ENCODE measurements around the gene KCNJ15. TPM values are rescaled to one million over a fixed set of nuclear protein-coding genes. Genes with fewer than 3 reads are reported as not detected.

KCNJ15 gene
- total and polyA plus RNA-seq, 2 donors (not counting 1 experiment from before 2014, with no cell fraction given) = not detected

- no peak overlapping the region for H3K4me3 Mint-ChIP-seq
- H3K79me2 ChIP-seq (ENCODE audit: control insufficient read depth, insufficient read depth, low read length) = no peaks in the 10 kb centered on the region
- no peak overlapping the region for H3K27ac Mint-ChIP-seq
- WGBS (ENCODE audit: insufficient coverage) = 90% methylated on average over 1 of the region's 5 CpGs
- H3K36me3 ChIP-seq (replicated peaks in 1 of 2; ENCODE audit: control extremely low read depth in 1 of 2, control insufficient read depth in 1 of 2, extremely low read depth in 1 of 2, insufficient read depth in 2 of 2, low read length in 1 of 2) = no peaks in the 10 kb centered on the region
- no peaks in the 10 kb centered on the region for H3K9me3 ChIP-seq (ENCODE audit: control extremely low read depth in 1 of 3, control insufficient read depth in 2 of 3, insufficient read depth in 1 of 3, low read length in 2 of 3)
- no peak overlapping the region for H3K4me2 ChIP-seq (replicated peaks; ENCODE audit: low read depth, low read length, poor library complexity, severe bottlenecking)
- no peaks in the 10 kb centered on the region for H3K4me1 ChIP-seq (ENCODE audit: control insufficient read depth in 2 of 2, insufficient read depth in 2 of 2, low read length in 2 of 2)
- no peaks in the 10 kb centered on the region for H4K20me1 ChIP-seq (ENCODE audit: control insufficient read depth, insufficient read depth, low read length, poor library complexity, severe bottlenecking)
- H2AFZ ChIP-seq (ENCODE audit: insufficient read depth, low read depth, low read length, poor library complexity, severe bottlenecking) = no peak overlapping the region
- H3K27ac ChIP-seq (ENCODE audit: low read length in 2 of 2) = no peak overlapping the region
- TF ChIP-seq EZH2 (IDR thresholded peaks at IDR 0.05; ENCODE audit: borderline replicate concordance, insufficient read depth, low read depth, low read length, poor library complexity, severe bottlenecking) = no peak
- TF ChIP-seq CTCF (IDR thresholded peaks at IDR 0.05) = no peak
- DNase-seq = no peak
- no peak for ATAC-seq (ENCODE audit: low read depth)
- H3K4me3 ChIP-seq (ENCODE audit: control extremely low read depth in 1 of 5, extremely low read depth in 1 of 5, insufficient read depth in 1 of 5, low read depth in 2 of 5, low read length in 4 of 5) = no peak overlapping the region
- H3K27me3 Mint-ChIP-seq = peaks cover 6% of the 10 kb centered on the region
- ChIA-PET POLR2A (no interaction called here), CTCF (no interaction called here)
- H3K9ac ChIP-seq (ENCODE audit: low read length) = no peak overlapping the region
- H3K9me3 Mint-ChIP-seq (ENCODE audit: insufficient read depth) = peaks cover 2% of the 10 kb centered on the region
- no peaks in the 10 kb centered on the region for H3K27me3 ChIP-seq (replicated peaks in 1 of 4; ENCODE audit: control extremely low read depth in 1 of 4, control insufficient read depth in 3 of 4, insufficient read depth in 4 of 4, low read length in 3 of 4)
- intact Hi-C loops (cut with micrococcal nuclease) = no loop called here
- H3K4me1 Mint-ChIP-seq = no peaks in the 10 kb centered on the region
Measured at GRCh38 chr21:38267991-38268863, 11.4 kb downstream of the KCNJ15 start.

DNA sequence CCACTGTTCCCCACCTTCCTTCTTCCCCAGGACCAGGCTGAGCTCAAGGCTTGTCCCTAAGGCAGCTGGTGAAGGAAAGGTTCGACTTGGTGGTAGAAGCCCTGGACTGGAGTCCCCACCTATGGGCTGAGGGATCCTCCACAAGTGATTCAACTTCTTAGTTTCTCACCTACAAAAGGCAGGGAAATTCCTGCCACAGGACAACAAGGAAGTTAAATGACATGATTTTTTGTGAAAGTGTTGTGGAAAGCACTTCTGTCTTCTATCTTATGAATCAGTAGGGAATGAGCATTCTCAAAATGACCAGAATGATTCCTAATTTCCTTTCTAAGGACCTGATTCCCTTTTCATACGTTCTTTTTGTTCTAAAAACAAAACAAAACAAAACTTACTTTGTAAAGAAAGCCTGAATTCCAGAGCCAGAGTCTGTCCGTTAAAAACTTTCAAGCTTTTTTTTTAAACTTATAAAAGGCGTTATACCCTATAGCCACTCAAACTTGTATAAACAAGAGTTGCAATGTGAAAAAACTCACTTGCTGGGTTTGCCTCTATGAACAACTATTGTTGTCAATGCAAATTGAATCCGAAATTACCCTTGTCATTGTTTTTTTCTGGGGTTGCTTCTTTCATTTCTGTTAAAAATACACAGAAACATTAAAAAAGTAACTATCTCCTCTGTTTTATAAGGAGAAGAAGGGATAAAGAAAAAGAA is 12.2 kb downstream of the KCNJ15 start:
- Histone ChIP-seq H3K4me2 (replicated peaks; ENCODE audit: low read depth, low read length, poor library complexity, severe bottlenecking) (no peak overlapping the region), H4K20me1 (ENCODE audit: control insufficient read depth, insufficient read depth, low read length, poor library complexity, severe bottlenecking) (no peaks in the 10 kb centered on the region), H3K9ac (ENCODE audit: low read length) (no peak overlapping the region), H3K27ac (ENCODE audit: low read length in 2 of 2) (no peak overlapping the region), H3K4me1 (ENCODE audit: control insufficient read depth in 2 of 2, insufficient read depth in 2 of 2, low read length in 2 of 2) (no peaks in the 10 kb centered on the region), H3K9me3 (ENCODE audit: control extremely low read depth in 1 of 3, control insufficient read depth in 2 of 3, insufficient read depth in 1 of 3, low read length in 2 of 3) (no peaks in the 10 kb centered on the region), H3K36me3 (replicated peaks in 1 of 2; ENCODE audit: control extremely low read depth in 1 of 2, control insufficient read depth in 1 of 2, extremely low read depth in 1 of 2, insufficient read depth in 2 of 2, low read length in 1 of 2) (no peaks in the 10 kb centered on the region), H3K4me3 (ENCODE audit: control extremely low read depth in 1 of 5, extremely low read depth in 1 of 5, insufficient read depth in 1 of 5, low read depth in 2 of 5, low read length in 4 of 5) (no peak overlapping the region), H2AFZ (ENCODE audit: insufficient read depth, low read depth, low read length, poor library complexity, severe bottlenecking) (no peak overlapping the region), H3K79me2 (ENCODE audit: control insufficient read depth, insufficient read depth, low read length) (no peaks in the 10 kb centered on the region), H3K27me3 (replicated peaks in 1 of 4; ENCODE audit: control extremely low read depth in 1 of 4, control insufficient read depth in 3 of 4, insufficient read depth in 4 of 4, low read length in 3 of 4) (no peaks in the 10 kb centered on the region)
- ATAC-seq (ENCODE audit: low read depth) (no peak), DNase-seq (no peak)
- Mint-ChIP-seq H3K4me1 (no peaks in the 10 kb centered on the region), H3K27ac (no peak overlapping the region), H3K27me3 (peaks cover 6% of the 10 kb centered on the region), H3K9me3 (ENCODE audit: insufficient read depth) (peaks cover 2% of the 10 kb centered on the region), H3K4me3 (no peak overlapping the region)
- WGBS (ENCODE audit: insufficient coverage) = 75% methylated on average over 1 of the region's 5 CpGs
- CTCF ChIA-PET = no interaction called here
- intact Hi-C loops (cut with micrococcal nuclease) = no loop called here
- POLR2A ChIA-PET = no interaction called here
- no peak for TF ChIP-seq CTCF (IDR thresholded peaks at IDR 0.05)
- TF ChIP-seq EZH2 (IDR thresholded peaks at IDR 0.05; ENCODE audit: borderline replicate concordance, insufficient read depth, low read depth, low read length, poor library complexity, severe bottlenecking) = no peak

Data from B cell (primary cell).